ENCODE data around the gene ATIC.

DNA sequence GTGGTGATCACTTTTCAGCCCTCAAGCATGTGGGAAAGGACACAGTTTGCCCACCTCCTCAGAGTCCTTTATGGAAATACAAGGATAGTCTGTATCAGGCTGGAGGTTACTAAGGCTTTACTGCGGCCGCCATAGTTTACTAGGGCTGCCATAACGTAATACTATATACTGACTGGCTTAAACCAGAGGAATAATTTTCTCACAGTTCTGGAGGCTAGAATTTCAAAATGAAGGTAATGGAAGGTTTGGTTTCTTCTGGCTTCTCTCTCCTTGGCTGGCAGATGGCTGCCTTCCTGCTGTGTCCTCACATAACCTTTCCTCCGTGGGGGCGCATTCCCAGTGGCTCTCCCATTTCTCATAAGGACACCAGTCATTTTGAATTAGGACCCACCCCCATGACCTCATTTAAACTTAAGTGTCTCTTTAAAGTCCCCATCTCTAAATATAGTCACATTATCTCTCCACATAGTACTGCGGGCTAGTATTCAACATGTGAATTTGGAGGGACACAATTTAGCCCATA, 12.5 kb upstream of the ATIC start:
- TF ChIP-seq ZC3H10 (CRISPR knock-in tag; IDR thresholded peaks at IDR 0.05), result no peak
- no peak for TF ChIP-seq ZNF565 (CRISPR knock-in tag; conservative IDR thresholded peaks at IDR 0.05; ENCODE audit: low read depth)
- TF ChIP-seq ZFP3 (CRISPR knock-in tag; IDR thresholded peaks at IDR 0.05), result no peak
- TF ChIP-seq TCF4 (CRISPR knock-in tag; IDR thresholded peaks at IDR 0.05; ENCODE audit: borderline replicate concordance), result no peak
- TF ChIP-seq, protein P1, sequence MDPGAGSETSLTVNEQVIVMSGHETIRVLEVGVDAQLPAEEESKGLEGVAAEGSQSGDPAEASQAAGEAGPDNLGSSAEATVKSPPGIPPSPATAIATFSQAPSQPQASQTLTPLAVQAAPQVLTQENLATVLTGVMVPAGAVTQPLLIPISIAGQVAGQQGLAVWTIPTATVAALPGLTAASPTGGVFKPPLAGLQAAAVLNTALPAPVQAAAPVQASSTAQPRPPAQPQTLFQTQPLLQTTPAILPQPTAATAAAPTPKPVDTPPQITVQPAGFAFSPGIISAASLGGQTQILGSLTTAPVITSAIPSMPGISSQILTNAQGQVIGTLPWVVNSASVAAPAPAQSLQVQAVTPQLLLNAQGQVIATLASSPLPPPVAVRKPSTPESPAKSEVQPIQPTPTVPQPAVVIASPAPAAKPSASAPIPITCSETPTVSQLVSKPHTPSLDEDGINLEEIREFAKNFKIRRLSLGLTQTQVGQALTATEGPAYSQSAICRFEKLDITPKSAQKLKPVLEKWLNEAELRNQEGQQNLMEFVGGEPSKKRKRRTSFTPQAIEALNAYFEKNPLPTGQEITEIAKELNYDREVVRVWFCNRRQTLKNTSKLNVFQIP (CRISPR knock-in tag; IDR thresholded peaks at IDR 0.05; ENCODE audit: borderline replicate concordance, low read depth), result no peak
- TF ChIP-seq CSDC2 (CRISPR knock-in tag; IDR thresholded peaks at IDR 0.05), result no peak
- TF ChIP-seq PPARA (CRISPR knock-in tag; IDR thresholded peaks at IDR 0.05; ENCODE audit: borderline replicate concordance), result no peak
- TF ChIP-seq, protein P2, sequence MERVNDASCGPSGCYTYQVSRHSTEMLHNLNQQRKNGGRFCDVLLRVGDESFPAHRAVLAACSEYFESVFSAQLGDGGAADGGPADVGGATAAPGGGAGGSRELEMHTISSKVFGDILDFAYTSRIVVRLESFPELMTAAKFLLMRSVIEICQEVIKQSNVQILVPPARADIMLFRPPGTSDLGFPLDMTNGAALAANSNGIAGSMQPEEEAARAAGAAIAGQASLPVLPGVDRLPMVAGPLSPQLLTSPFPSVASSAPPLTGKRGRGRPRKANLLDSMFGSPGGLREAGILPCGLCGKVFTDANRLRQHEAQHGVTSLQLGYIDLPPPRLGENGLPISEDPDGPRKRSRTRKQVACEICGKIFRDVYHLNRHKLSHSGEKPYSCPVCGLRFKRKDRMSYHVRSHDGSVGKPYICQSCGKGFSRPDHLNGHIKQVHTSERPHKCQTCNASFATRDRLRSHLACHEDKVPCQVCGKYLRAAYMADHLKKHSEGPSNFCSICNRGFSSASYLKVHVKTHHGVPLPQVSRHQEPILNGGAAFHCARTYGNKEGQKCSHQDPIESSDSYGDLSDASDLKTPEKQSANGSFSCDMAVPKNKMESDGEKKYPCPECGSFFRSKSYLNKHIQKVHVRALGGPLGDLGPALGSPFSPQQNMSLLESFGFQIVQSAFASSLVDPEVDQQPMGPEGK (CRISPR knock-in tag; IDR thresholded peaks at IDR 0.05; ENCODE audit: borderline replicate concordance), result no peak
- TF ChIP-seq, protein P3, sequence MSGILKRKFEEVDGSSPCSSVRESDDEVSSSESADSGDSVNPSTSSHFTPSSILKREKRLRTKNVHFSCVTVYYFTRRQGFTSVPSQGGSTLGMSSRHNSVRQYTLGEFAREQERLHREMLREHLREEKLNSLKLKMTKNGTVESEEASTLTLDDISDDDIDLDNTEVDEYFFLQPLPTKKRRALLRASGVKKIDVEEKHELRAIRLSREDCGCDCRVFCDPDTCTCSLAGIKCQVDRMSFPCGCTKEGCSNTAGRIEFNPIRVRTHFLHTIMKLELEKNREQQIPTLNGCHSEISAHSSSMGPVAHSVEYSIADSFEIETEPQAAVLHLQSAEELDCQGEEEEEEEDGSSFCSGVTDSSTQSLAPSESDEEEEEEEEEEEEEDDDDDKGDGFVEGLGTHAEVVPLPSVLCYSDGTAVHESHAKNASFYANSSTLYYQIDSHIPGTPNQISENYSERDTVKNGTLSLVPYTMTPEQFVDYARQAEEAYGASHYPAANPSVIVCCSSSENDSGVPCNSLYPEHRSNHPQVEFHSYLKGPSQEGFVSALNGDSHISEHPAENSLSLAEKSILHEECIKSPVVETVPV (CRISPR knock-in tag; IDR thresholded peaks at IDR 0.05), result no peak
- TF ChIP-seq RARB (CRISPR knock-in tag; IDR thresholded peaks at IDR 0.05), result no peak
- TF ChIP-seq ZFP30 (CRISPR knock-in tag; IDR thresholded peaks at IDR 0.05), result no peak
- TF ChIP-seq TSHZ2 (CRISPR knock-in tag; IDR thresholded peaks at IDR 0.05), result no peak
- TF ChIP-seq ZNF8 (CRISPR knock-in tag; IDR thresholded peaks at IDR 0.05), result no peak

All from SK-N-SH treated with all-trans-retinoic acid at 6 μM for 48 hours (cell line).